Measurements from ENCODE around the gene GDE1. TPM values are rescaled to one million over a fixed set of nuclear protein-coding genes. Genes with fewer than 3 reads are reported as not detected.

The GDE1 gene
- total RNA-seq, 1 donor from 2014 or later = 110 TPM

- ATAC-seq = no peak
- intact Hi-C loops (cut with DNase I) = loop anchor here (5.0 kb wide), 1 partner anchor 416 kb away; no protein-coding TSS in a partner anchor
- DNase-seq (ENCODE audit: missing footprints) = no peak
Measured at GRCh38 chr16:19503461-19504075, 18.3 kb downstream of the GDE1 start.

- ATAC-seq (no peak), DNase-seq (ENCODE audit: missing footprints) (no peak)
- intact Hi-C loops (cut with DNase I) = loop anchor here (5.0 kb wide), 1 partner anchor 415 kb away; no protein-coding TSS in a partner anchor
Measured at GRCh38 chr16:19502395-19503131, 19.3 kb downstream of the GDE1 start.

- intact Hi-C loops (cut with DNase I) = no loop called here
- DNase-seq (ENCODE audit: missing footprints) (no peak), ATAC-seq (no peak)
Measured at GRCh38 chr16:19499481-19499880, 22.4 kb downstream of the GDE1 start.

- intact Hi-C loops (cut with DNase I) = no loop called here
- no peak for ATAC-seq
Measured at GRCh38 chr16:19499006-19499405, 22.9 kb downstream of the GDE1 start.

GRCh38 chr16:19497176-19497575 is 24.7 kb downstream of the GDE1 start:
- intact Hi-C loops (cut with DNase I) = no loop called here
- no peak for DNase-seq (ENCODE audit: missing footprints)
- ATAC-seq = no peak

More at GRCh38 chr16:19499006-19499405, 22.9 kb downstream of the GDE1 start:
- no peak for DNase-seq (ENCODE audit: missing footprints)

GRCh38 chr16:19490619-19491018 is 31.3 kb downstream of the GDE1 start:
- intact Hi-C loops (cut with DNase I) = no loop called here
- no peak for ATAC-seq

GRCh38 chr16:19488213-19488640 is 33.7 kb downstream of the GDE1 start:
- intact Hi-C loops (cut with DNase I) = no loop called here
- no peak for DNase-seq (ENCODE audit: missing footprints)

More at GRCh38 chr16:19490619-19491018, 31.3 kb downstream of the GDE1 start:
- DNase-seq (ENCODE audit: missing footprints) = no peak

GRCh38 chr16:19486750-19487325 is 35.1 kb downstream of the GDE1 start:
- intact Hi-C loops (cut with DNase I) = no loop called here
- ATAC-seq (no peak), DNase-seq (ENCODE audit: missing footprints) (no peak)

More at GRCh38 chr16:19488213-19488640, 33.7 kb downstream of the GDE1 start:
- no peak for ATAC-seq

- intact Hi-C loops (cut with DNase I) = no loop called here
- no peak for DNase-seq (ENCODE audit: missing footprints)
- no peak for ATAC-seq
Measured at GRCh38 chr16:19486051-19486450, 35.8 kb downstream of the GDE1 start.

- intact Hi-C loops (cut with DNase I) = no loop called here
- DNase-seq (ENCODE audit: missing footprints) (no peak), ATAC-seq (no peak)
Measured at GRCh38 chr16:19485611-19486010, 36.3 kb downstream of the GDE1 start.

GRCh38 chr16:19484096-19484495 is 37.8 kb downstream of the GDE1 start:
- DNase-seq (ENCODE audit: missing footprints) (no peak), ATAC-seq (no peak)
- intact Hi-C loops (cut with DNase I) = no loop called here

- DNase-seq (ENCODE audit: missing footprints) = no peak
- intact Hi-C loops (cut with DNase I) = no loop called here
- ATAC-seq = no peak
Measured at GRCh38 chr16:19482291-19482690, 39.6 kb downstream of the GDE1 start.

- intact Hi-C loops (cut with DNase I) = no loop called here
- no peak for DNase-seq (ENCODE audit: missing footprints)
- ATAC-seq = no peak
Measured at GRCh38 chr16:19481769-19482168, 40.1 kb downstream of the GDE1 start.

GRCh38 chr16:19481296-19481695 is 40.6 kb downstream of the GDE1 start:
- intact Hi-C loops (cut with DNase I) = no loop called here
- ATAC-seq (no peak), DNase-seq (ENCODE audit: missing footprints) (no peak)

- no peak for DNase-seq (ENCODE audit: missing footprints)
- intact Hi-C loops (cut with DNase I) = no loop called here
- ATAC-seq = no peak
Measured at GRCh38 chr16:19479302-19479721, 42.6 kb downstream of the GDE1 start.

- intact Hi-C loops (cut with DNase I) = no loop called here
- DNase-seq (ENCODE audit: missing footprints) = no peak
- ATAC-seq = no peak
Measured at GRCh38 chr16:19478505-19478904, 43.4 kb downstream of the GDE1 start.

GRCh38 chr16:19474617-19475016 is 47.3 kb downstream of the GDE1 start:
- no peak for DNase-seq (ENCODE audit: missing footprints)
- ATAC-seq = no peak
- intact Hi-C loops (cut with DNase I) = no loop called here

GRCh38 chr16:19472482-19472881 is 49.4 kb downstream of the GDE1 start:
- ATAC-seq (no peak), DNase-seq (ENCODE audit: missing footprints) (no peak)
- intact Hi-C loops (cut with DNase I) = no loop called here

GRCh38 chr16:19468300-19468699 is 53.6 kb downstream of the GDE1 start:
- no peak for DNase-seq (ENCODE audit: missing footprints)
- intact Hi-C loops (cut with DNase I) = no loop called here
- no peak for ATAC-seq

Measured in Right ventricle myocardium inferior (tissue), 1 donor.